ENCODE results near the gene METTL21A.

Gene METTL21A

DNA sequence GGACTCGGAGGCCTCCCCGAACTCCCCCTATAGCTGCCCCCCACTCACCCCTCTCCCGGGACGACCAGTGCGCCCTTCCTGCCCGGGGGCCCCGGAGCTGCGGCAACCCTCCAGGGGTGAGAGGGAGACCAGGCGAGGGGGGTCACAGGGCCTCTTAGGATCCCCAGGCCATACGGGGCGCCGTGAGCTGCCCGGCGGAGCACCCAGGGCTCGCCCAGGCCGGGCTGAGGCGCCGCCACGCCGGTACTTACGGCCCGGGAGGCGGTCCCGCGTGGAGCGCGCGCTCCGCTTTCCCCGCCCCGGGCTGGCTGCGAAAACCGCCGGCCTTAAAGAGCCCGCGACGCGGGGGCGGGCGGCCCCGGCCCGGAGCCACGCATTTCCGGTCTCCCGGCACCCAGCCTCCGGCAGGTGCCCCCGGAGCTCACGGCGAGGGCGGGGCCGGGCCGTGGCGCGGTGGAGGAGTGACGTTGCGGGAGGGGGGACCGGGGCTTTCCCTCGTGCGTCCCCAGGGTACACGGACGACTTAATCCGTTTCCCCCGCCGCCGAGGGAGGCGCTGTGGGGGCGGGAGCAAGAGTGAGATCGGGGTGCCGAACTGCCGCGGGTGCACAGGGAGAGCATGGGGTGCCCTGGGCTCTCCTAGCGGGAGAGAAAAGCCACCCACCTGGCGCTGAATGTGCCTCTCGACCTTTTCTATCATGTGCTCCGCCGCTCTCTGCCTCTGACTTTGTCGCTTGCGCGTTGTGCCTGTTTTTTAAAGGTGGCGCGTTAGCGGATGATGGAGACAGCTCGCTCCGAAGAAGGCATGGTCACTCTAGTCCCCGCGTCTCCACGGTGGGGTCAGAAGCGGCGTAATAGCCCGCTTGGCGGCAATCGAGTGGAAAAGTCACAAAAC lies at the start of gene METTL21A:
Gene METTL21A, minus strand, starts transcription at position 381 of the 894 bp plus-strand sequence. CDS start 1,019 bp downstream, outside the sequence.
- TF ChIP-seq, protein P1, sequence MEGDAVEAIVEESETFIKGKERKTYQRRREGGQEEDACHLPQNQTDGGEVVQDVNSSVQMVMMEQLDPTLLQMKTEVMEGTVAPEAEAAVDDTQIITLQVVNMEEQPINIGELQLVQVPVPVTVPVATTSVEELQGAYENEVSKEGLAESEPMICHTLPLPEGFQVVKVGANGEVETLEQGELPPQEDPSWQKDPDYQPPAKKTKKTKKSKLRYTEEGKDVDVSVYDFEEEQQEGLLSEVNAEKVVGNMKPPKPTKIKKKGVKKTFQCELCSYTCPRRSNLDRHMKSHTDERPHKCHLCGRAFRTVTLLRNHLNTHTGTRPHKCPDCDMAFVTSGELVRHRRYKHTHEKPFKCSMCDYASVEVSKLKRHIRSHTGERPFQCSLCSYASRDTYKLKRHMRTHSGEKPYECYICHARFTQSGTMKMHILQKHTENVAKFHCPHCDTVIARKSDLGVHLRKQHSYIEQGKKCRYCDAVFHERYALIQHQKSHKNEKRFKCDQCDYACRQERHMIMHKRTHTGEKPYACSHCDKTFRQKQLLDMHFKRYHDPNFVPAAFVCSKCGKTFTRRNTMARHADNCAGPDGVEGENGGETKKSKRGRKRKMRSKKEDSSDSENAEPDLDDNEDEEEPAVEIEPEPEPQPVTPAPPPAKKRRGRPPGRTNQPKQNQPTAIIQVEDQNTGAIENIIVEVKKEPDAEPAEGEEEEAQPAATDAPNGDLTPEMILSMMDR (IDR thresholded peaks at IDR 0.05; ENCODE audit: low read length, missing control alignments): peak; percentile 31
- peak within 1 kb of the TSS; percentile 86 for H3K4me3 ChIP-seq (replicated peaks; ENCODE audit: low read depth, low read length)
- DNase-seq (ENCODE audit: low read depth): peak; percentile 80

DNA sequence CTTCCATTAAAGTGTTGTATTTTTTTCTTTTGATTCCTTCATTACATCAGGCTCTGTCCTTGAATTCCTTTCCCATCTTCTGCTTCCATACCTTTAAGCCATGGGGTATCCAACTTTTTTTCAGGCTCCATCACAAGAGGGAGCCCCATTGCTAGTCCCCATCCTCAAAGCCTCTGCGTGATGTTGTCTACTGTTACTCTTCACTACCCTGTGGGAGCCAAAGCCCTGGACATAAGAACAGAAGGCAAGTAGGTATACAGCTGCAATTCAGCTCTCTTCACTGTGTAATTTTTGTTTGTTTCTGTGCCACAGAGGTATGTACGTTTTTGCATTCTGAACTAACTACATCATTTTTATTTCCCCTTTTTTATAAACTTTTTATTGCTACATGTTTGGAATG lies 49.6 kb upstream of the METTL21A start:
- TF ChIP-seq, protein P1 (IDR thresholded peaks at IDR 0.05; ENCODE audit: low read length, missing control alignments): no peak
- no peak overlapping the region for H3K4me3 ChIP-seq (replicated peaks; ENCODE audit: low read depth, low read length)
- no peak for DNase-seq (ENCODE audit: low read depth)

DNA sequence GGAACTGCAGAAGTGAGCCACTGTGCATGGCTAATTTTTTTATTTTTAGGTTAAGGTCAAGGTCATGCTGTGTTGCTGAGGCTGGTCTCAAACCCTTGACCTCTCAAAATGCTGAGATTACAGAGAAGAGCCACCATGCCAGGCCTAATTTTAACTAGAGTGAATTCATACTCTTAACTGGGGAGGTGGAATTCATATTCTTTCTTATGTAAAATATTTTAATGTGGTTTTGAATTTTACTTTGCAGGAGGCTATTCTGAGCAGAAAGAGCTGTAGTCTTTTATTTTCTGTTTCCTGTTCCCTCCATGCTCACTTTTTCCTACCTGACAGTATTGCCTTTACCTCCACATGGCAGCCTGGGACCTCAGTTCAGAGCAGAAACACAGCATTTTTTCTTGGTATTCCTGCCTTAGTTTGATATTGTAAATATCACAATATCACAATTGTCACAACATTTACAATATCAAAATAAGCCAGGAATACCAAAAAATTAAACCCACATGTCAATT lies 49.1 kb upstream of the METTL21A start:
- no peak for DNase-seq (ENCODE audit: low read depth)
- no peak overlapping the region for H3K4me3 ChIP-seq (replicated peaks; ENCODE audit: low read depth, low read length)
- TF ChIP-seq, protein P1 (IDR thresholded peaks at IDR 0.05; ENCODE audit: low read length, missing control alignments): no peak

DNA sequence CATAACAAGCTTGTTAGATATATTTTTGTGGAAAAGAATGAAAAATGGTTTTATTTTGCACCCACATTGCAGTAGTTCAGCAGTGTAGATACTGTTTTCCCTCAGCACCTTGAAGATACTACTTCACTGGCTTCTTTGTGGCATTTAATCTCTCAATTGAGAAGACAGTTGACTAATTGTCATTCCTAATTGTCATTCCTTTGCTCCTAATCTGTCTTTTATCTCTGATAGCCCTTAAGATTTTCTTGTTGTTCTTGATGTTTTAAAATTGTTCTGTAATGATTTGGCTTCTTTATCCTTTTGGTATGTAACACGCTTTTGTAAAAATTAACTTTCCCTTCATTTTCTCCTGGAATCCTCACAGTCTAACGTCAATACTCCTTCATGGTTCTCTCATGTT lies 48.2 kb upstream of the METTL21A start:
- no peak for DNase-seq (ENCODE audit: low read depth)
- TF ChIP-seq, protein P1 (IDR thresholded peaks at IDR 0.05; ENCODE audit: low read length, missing control alignments): no peak

DNA sequence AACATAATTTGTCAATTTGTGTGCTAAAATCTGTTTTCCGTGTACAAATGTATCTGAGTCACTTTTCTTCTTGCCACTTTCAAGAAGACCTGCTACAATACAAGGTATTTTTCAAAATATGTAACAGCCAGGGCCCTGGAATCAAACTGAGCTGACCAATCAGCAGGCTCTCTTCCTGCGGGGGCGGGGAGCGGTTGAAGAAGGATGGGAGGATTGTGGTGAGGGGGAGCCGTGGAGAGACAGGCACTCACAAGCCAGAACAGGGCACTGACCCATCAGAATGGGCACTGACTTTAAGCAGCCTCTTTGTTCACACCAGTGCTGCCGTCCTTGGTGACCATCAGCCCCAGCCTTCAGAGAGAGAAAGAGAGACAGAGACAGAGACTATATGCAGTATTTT lies 45.7 kb upstream of the METTL21A start:
- TF ChIP-seq, protein P1 (IDR thresholded peaks at IDR 0.05; ENCODE audit: low read length, missing control alignments): no peak
- DNase-seq (ENCODE audit: low read depth): no peak
- H3K4me3 ChIP-seq (replicated peaks; ENCODE audit: low read depth, low read length): no peak overlapping the region

More for the DNA sequence above, 48.2 kb upstream of the METTL21A start:
- H3K4me3 ChIP-seq (replicated peaks; ENCODE audit: low read depth, low read length): no peak overlapping the region

DNA sequence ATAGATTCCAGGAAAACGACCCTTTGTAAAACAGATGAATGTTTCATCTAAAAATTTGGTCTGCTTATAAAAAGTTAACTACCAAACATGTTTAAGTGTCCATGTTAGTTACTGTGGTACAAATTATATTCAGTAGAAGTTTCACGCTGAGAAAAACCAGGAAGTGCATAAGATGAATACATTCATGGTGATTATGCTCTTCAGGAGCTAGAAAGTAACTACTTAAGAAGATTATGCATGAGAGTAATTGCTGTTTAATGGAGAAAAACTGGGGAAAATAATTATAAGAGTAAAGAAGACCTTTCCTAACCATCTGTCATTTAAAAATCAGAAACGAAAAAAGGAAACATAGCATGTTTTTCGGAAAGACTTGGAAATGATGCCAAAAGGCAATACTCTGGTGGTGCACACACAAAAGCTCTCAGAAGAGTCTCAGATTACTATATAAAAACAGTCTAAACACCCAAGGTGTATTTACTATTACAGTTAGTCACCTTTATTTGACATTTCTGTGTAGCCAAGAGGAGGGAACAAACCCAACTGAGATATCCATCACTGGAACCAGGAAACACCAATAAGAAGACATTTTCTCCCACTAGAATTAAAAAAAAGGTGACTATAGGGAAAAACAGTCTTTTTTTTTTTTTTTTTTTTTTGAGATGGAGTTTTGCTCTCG lies 38.8 kb upstream of the METTL21A start:
- H3K4me3 ChIP-seq (replicated peaks; ENCODE audit: low read depth, low read length): no peak overlapping the region
- no peak for DNase-seq (ENCODE audit: low read depth)
- TF ChIP-seq, protein P1 (IDR thresholded peaks at IDR 0.05; ENCODE audit: low read length, missing control alignments): no peak
